ENCODE measurements around the gene PAMR1. TPM values are rescaled to one million over a fixed set of nuclear protein-coding genes. Genes with fewer than 3 reads are reported as not detected.

Gene PAMR1
- total and polyA plus RNA-seq, 10 of the 15 experiments (the other 5 are each of a cell fraction or from before 2014, with no cell fraction given) = 0.04 TPM; not detected in 9

GRCh38 chr11:35514481-35514880 lies 10.9 kb downstream of the PAMR1 start:
- no peaks in the 10 kb centered on the region for H3K4me1 ChIP-seq (ENCODE audit: control insufficient read depth, insufficient read depth, low read length)
- ChIA-PET RAD21 (ENCODE audit: unreplicated experiment) (no interaction called here), SMC1A (ENCODE audit: uncharacterized antibody, unreplicated experiment) (no interaction called here), CTCF (no interaction called here), POLR2A (no interaction called here)
- no peaks in the 10 kb centered on the region for H3K79me2 ChIP-seq (ENCODE audit: control insufficient read depth, insufficient read depth, low read length)
- no peak overlapping the region for H3K9ac ChIP-seq (ENCODE audit: control insufficient read depth, insufficient read depth, low read length)
- H3K27me3 ChIP-seq (replicated peaks in 1 of 2; ENCODE audit: control insufficient read depth in 2 of 2, insufficient read depth in 2 of 2, low read length in 1 of 2) = no peaks in the 10 kb centered on the region; a peak in 3 of 4 replicates
- WGBS (ENCODE audit: insufficient coverage, insufficient replicate concordance, low lambda C conversion rate, missing lambda C conversion rate) = 46% methylated on average over 3 of the region's 3 CpGs
- no peaks in the 10 kb centered on the region for H4K20me1 ChIP-seq (ENCODE audit: control insufficient read depth, insufficient read depth)
- H3K4me2 ChIP-seq (ENCODE audit: control insufficient read depth, insufficient read depth) = no peak overlapping the region
- in situ Hi-C loops (cut with MboI) = no loop called here
- no peak for ATAC-seq
- no peak overlapping the region for H2AFZ ChIP-seq (ENCODE audit: control insufficient read depth, low read depth, low read length)
- no peaks in the 10 kb centered on the region for H3K9me3 ChIP-seq (replicated peaks; ENCODE audit: control insufficient read depth, insufficient read depth, low read length)
- no peaks in the 10 kb centered on the region for H3K36me3 ChIP-seq (ENCODE audit: control insufficient read depth in 2 of 2, insufficient read depth in 2 of 2, low read length in 1 of 2)
- intact Hi-C loops (cut with micrococcal nuclease; ENCODE audit: unreplicated experiment) = no loop called here
- H3K27ac ChIP-seq (ENCODE audit: control insufficient read depth, insufficient read depth) = no peak overlapping the region
- no peak for FAIRE-seq
- H3K4me3 ChIP-seq = no peak overlapping the region
- no peak for DNase-seq (ENCODE audit: low read depth, low spot score)
- no peak for TF ChIP-seq MXI1 (IDR thresholded peaks at IDR 0.05; ENCODE audit: low read depth, low read length)
- BruUV-seq (replicated peaks) = no TSS peak

DNA sequence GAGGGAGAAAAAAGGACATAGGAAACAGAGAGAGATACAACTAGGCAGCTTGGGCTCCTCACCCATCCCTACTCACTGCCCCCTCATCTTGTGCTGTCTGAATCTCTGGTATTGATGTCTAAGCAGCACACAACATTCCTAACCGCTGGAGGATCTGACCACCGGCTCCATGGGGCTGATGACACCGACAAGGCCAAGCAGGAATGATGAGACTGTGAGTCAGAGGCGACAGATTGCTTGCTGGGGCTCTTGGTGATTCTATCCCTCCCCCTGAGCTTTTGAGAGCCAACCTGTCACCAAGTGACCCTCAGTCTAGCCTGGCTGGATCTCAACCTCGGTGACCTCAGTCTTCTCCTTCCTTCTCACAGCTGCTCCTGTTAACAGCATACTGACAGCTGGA lies 13.8 kb downstream of the PAMR1 start:
- ATAC-seq (no peak), DNase-seq (ENCODE audit: low read depth, low spot score) (no peak), FAIRE-seq (no peak)
- intact Hi-C loops (cut with micrococcal nuclease; ENCODE audit: unreplicated experiment) (no loop called here), in situ Hi-C loops (cut with MboI) (no loop called here)
- ChIA-PET POLR2A (no interaction called here), CTCF (no interaction called here), RAD21 (ENCODE audit: unreplicated experiment) (no interaction called here), SMC1A (ENCODE audit: uncharacterized antibody, unreplicated experiment) (no interaction called here)
- BruUV-seq (replicated peaks) = no TSS peak
- no peak overlapping the region for H2AFZ ChIP-seq (ENCODE audit: control insufficient read depth, low read depth, low read length)
- no peaks in the 10 kb centered on the region; a peak in 3 of 4 replicates for H3K27me3 ChIP-seq (replicated peaks in 1 of 2; ENCODE audit: control insufficient read depth in 2 of 2, insufficient read depth in 2 of 2, low read length in 1 of 2)
- H3K4me3 ChIP-seq = no peak overlapping the region
- H3K27ac ChIP-seq (ENCODE audit: control insufficient read depth, insufficient read depth) = no peak overlapping the region
- no peak overlapping the region for H3K9ac ChIP-seq (ENCODE audit: control insufficient read depth, insufficient read depth, low read length)
- WGBS (ENCODE audit: insufficient coverage, insufficient replicate concordance, low lambda C conversion rate, missing lambda C conversion rate) = 0% methylated on average over 5 of the region's 5 CpGs
- H3K4me1 ChIP-seq (ENCODE audit: control insufficient read depth, insufficient read depth, low read length) = no peaks in the 10 kb centered on the region
- no peak overlapping the region for H3K4me2 ChIP-seq (ENCODE audit: control insufficient read depth, insufficient read depth)
- H4K20me1 ChIP-seq (ENCODE audit: control insufficient read depth, insufficient read depth) = no peaks in the 10 kb centered on the region
- no peaks in the 10 kb centered on the region; the same call in 2 of the 3 replicates for H3K9me3 ChIP-seq (replicated peaks; ENCODE audit: control insufficient read depth, insufficient read depth, low read length)
- TF ChIP-seq BHLHE40 (IDR thresholded peaks at IDR 0.05; ENCODE audit: borderline replicate concordance in 1 of 2, low read depth in 2 of 2, low read length in 1 of 2) (no peak), YY1 (IDR thresholded peaks at IDR 0.05; ENCODE audit: low read depth, low read length) (no peak), PAX5 (IDR thresholded peaks at IDR 0.05; ENCODE audit: borderline replicate concordance, low read depth, low read length) (no peak), HCFC1 (IDR thresholded peaks at IDR 0.05; ENCODE audit: low read length) (no peak), E2F4 (IDR thresholded peaks at IDR 0.05; ENCODE audit: low read depth, low read length) (no peak), HDGF (IDR thresholded peaks at IDR 0.05) (no peak), RAD21 (IDR thresholded peaks at IDR 0.05; ENCODE audit: insufficient read depth, low read depth, low read length) (no peak), MXI1 (IDR thresholded peaks at IDR 0.05; ENCODE audit: low read depth, low read length) (no peak), RFX5 (IDR thresholded peaks at IDR 0.05; ENCODE audit: low read depth, low read length) (no peak), MTA3 (IDR thresholded peaks at IDR 0.05; ENCODE audit: borderline replicate concordance, low read length) (no peak), TBL1XR1 (IDR thresholded peaks at IDR 0.05; ENCODE audit: low read depth, low read length) (no peak)
- TF ChIP-seq, protein P1, sequence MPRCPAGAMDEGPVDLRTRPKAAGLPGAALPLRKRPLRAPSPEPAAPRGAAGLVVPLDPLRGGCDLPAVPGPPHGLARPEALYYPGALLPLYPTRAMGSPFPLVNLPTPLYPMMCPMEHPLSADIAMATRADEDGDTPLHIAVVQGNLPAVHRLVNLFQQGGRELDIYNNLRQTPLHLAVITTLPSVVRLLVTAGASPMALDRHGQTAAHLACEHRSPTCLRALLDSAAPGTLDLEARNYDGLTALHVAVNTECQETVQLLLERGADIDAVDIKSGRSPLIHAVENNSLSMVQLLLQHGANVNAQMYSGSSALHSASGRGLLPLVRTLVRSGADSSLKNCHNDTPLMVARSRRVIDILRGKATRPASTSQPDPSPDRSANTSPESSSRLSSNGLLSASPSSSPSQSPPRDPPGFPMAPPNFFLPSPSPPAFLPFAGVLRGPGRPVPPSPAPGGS (IDR thresholded peaks at IDR 0.05; ENCODE audit: borderline replicate concordance, insufficient read depth, low read depth, low read length, poor library complexity, severe bottlenecking) = no peak
- no peaks in the 10 kb centered on the region for H3K79me2 ChIP-seq (ENCODE audit: control insufficient read depth, insufficient read depth, low read length)
- no peaks in the 10 kb centered on the region for H3K36me3 ChIP-seq (ENCODE audit: control insufficient read depth in 2 of 2, insufficient read depth in 2 of 2, low read length in 1 of 2)
